GM19395 (cell line): ENCODE data around the gene SLC16A13.

Experiments used
- ATAC-seq: cut with Tn5 transposase; IDR thresholded peaks from one replicate; pipeline ENCODE4 v1.9.1; 2021; ENCODE audit warnings: mild to moderate bottlenecking, moderate library complexity; ENCODE audit not compliant: unreplicated experiment

The SLC16A13 gene

DNA sequence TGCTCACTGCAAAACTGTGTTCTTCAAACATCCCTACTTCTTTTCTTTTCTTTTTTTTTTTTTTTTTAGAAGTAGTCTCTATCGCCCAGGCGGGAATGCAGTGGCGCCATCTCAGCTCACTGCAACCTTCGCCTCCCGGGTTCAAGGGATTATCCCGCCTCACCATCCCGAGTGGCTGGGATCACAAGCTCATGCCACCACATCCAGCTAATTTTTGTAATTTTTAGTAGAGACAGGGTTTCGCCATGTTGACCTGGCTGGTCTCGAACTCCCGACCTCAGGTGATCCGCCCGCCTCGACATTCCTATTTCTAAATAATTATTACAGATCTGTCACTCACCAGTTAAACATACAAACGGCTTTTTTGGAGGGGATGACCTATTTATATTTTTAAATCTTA lies 24.4 kb upstream of the SLC16A13 start:
- ATAC-seq: no peak

DNA sequence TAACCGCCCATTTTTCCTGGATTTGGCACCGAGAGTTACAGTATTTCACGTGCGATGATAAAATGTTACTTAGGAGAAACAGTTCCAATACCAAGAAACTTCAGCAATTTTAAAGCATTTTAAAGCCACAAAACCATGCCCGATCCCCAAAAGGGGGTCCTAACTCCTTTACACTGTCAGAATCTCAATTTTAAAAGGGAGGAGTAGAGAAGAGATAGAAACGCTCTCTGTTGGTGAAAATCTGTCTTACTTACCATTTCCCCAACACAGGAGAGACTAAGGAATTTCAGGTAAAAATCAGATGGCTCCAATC lies 23.9 kb upstream of the SLC16A13 start:
- ATAC-seq: no peak

DNA sequence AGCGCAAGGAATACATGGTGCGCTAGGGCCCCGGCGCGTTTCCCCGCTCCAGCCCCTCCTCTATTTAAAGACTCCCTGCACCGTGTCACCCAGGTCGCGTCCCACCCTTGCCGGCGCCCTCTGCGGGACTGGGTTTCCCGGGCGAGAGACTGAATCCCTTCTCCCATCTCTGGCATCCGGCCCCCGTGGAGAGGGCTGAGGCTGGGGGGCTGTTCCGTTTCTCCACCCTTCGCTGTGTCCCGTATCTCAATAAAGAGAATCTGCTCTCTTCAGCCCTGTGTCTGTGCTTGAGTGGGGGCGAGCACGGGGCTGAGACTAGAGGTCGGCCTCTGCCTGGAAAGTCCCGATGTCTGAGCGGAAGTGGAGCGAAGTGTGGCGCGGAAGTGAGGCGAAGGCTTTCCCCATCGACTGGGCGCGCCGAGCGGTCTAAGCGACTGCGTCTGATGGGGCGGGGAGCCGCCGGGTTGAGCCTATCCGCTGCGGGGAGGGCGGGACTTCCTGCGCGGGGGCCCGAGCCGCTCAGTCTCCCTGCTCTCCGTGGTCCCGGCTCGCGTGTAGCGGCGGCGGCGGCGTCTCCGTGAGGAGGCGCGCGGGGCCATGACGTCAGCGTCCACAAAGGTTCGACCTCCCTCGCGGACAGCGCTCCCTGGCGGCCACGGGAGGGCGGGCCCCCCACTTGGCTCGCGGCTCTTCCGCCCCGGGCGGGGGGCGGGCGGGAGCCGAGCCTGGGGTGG lies 21.4 kb upstream of the SLC16A13 start:
- ATAC-seq: peak; percentile 70

DNA sequence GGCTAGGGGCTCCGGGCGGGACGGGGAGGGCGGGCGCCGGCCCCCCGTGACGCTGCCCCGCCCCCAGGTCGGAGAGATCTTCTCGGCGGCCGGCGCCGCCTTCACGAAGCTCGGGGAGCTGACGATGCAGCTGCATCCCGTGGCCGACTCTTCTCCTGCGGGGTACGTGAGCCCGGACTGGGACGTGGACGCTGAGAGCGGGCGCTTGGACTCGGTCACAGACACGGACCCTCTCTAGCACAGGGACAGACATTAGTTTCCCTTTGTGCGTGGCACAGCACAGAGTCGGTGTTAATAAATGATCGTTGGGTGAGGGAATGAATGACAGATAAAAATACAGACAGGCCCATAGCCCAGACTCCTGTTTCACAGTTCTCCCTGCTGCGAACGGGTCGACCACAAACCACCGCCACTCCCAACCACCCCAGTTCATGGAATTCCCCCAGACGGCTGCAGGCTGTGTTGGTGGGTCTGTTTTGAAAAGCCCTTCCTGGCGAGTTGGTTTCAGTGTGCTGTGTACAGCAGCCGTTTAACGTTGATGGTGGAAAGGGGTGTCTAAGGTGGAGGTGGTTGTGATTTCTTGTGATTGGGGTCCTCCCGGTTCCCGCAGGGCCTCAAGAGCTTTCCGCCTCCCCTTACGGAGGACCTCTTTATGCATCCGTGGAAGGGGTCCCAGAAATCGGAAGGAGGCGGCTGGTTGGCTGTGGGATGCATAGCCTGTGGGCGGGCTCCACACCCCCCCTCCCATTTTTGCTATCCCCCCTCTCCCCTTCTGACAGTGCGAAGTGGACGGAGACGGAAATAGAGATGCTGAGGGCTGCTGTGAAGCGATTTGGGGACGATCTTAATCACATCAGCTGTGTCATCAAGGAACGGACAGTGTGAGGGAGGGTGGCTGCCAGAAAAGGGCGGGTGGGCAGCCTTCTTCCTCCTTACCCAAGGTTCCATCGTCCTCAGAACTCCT lies 20.5 kb upstream of the SLC16A13 start:
- ATAC-seq: peak; percentile 29

DNA sequence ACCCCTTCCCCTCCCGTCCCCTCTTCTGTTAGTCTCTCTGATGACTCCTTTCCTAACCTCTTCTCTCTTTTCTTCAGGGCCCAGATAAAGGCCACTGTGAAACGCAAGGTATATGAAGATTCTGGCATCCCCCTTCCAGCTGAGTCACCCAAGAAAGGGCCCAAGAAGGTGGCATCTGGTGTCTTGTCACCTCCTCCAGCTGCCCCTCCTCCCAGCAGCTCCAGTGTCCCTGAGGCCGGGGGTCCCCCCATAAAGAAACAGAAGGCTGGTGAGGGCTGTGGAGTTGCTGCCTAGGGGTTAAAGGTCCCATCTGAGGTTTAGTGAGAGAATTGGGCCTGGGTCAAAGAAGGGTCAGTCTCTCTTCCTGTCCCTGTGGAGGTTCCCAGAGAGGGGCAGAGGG lies 19.4 kb upstream of the SLC16A13 start:
- no peak for ATAC-seq

DNA sequence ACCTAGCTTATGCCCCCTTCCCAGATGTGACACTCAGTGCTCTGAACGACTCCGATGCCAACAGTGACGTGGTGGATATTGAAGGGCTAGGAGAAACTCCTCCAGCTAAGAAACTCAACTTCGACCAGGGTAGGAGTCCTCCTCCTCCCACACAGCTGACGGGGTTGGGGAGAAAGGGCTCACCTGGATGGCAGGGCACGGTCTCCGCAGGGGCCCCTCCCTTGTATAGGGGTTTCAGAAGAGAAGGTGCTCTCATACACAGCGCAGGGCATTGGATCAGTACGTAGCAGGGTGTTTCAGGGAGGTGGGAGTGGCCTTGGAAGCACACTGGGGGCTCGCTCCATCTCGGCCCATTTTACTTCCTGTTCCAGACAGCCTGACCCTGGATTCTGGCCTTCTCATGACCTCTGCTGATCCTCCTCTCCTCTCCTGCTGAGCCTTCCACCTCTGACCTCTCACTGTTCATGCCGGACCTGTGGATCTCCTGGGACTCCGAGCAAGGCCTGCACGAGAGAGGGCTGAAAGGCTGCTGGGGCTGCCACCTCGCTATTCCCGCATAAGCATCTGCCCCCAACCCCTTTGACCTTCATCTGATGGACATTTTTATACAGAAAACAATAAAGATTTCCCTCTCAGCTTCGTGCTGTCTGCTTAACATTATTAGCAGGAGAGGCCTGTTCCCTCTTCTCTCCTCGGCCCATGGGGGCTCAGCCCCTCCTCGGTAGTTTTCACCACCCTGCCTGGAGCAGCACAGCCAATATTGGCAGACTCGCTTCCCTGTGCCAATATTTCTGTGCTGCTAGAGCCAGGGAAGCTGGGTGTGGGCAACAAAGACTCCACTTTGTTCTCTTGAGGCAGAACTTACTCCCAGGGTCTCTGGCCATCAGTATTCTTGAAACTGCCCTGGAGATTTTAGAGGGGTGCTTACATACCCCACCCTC lies 18.7 kb upstream of the SLC16A13 start:
- no peak for ATAC-seq

DNA sequence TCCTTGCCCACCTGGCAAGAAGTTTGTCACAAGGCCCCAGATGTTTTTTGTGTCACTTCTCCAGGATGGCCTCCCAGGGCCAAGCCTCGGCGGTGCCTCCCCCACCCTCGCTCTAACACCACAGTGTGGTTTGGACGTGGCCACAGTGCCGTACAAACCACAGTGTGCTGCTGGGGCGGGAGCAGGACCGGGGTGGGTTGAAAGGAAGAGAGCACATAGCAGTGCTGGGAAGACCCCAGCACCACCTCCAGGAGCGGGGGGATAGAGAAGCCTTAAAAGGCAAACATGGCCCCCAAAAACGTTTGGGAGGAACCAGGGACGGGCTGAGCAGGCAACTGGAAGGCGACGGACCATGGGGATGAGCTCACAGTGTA lies 18.0 kb upstream of the SLC16A13 start:
- ATAC-seq: no peak

DNA sequence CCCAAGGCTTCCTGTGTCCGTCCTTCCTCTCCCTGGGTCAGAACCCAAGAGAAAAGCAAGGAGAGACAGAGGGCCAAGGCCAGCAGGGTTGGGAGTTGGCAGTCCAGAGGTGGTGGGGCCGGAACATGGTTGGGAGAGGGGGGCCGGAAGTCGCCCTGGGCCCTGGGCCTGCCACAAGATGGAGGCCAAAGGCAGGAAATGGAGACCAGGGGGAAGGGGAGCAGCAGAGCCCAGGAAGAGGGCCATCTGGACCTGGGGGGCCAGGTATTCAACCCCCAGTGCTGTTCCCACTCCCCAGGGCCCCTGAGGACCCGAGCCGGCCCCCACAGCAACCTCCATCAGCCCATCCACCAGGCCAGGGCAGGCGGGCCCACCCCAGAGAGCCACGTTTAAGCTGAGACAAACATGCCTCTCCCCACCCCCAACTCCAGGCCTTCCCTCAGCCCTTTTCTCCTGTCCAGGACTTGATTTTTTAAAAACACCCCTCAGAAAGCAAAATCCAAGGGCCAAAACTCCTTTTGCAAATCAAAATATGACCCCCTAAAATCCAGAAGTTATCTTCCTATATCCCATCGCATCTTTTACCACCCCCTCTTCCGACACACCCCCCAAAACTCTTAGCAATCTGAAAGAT lies 17.4 kb upstream of the SLC16A13 start:
- ATAC-seq: no peak

DNA sequence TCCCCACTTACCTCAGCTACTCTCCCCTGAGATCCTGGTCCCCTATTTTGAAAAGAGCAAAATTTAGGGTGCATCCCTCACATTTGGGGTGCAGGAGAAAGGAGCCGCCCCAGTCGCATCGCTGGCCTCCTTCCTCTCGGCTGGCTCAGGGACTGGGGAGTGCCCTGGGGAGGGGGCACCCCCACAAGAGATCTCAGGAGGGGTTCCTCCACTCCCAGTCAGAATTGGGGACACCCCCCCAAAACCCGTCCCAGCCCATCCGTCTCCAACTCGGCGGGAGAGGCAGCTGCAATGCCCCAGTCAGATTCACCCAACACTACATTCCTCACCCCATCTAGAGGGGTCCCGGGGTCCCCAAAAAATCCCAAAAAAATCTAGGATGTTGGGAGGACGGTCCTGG lies 16.4 kb upstream of the SLC16A13 start:
- no peak for ATAC-seq

DNA sequence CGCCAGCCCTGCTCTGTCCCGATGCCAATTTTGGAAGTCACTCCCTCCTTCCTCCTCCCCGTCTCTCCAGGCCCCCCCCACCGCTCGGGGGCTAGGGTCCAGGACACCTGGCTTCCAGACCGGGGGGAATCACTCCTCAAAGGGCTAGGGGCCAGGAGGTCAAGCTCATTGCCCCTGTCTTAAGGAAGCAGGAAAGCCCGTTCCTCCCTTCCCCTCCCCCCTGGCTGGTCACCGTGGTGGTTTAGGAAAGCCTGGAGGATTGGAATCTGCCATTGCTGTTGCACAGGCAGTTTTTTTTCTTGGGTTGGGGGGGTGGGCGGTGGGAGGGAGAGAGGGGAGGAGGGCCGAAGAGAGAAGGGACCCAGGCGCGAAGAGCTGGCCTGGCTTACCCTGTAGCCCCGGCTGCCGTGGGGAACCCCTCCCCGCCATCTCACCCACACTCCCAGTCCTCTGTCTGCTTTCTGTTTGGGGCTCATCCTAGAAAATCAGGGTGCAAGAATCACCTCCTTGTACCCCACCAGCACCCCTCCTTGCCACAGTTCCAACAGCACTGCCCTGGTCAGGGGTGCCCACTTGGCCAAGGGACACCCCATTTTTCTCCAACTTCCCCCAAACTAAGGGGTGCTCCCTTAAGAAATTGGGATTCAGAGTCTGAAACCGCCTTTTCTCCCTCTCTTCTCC lies 15.8 kb upstream of the SLC16A13 start:
- no peak for ATAC-seq

DNA sequence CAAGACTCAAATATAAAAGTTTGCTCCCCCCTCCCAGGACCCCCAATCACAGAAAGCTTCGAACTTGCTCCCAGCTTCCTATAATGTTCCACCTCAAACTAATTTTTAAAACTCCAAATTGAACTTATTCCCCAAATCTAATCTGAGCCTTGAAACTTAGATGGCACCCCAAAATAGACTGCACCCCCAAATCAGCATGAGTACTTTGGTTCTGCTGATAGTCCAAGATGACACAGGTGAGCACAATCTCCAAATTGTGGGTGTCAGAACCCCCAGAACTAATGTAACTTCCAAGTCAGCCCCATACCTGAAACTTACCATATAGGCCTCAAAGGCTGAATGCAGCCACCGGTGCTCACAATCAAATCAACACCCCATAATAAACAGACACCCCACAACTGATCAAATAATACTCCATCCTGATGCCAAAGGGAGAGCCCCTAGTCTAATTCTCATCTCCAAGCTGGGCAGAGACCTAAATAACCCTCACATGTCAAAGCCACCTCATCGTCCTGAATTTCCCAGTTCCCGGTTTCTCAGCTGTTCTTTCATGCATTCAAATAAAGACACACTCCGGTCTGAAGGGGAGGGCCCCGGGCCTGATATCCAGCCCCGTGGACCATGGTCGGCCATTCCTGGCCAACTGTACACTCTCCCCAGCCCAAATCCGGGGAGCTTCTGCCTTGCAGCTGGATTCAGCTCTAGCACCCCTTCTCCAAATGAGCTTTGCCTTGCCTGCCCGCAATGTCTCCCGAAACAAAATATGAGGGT lies 14.7 kb upstream of the SLC16A13 start:
- ATAC-seq: no peak

DNA sequence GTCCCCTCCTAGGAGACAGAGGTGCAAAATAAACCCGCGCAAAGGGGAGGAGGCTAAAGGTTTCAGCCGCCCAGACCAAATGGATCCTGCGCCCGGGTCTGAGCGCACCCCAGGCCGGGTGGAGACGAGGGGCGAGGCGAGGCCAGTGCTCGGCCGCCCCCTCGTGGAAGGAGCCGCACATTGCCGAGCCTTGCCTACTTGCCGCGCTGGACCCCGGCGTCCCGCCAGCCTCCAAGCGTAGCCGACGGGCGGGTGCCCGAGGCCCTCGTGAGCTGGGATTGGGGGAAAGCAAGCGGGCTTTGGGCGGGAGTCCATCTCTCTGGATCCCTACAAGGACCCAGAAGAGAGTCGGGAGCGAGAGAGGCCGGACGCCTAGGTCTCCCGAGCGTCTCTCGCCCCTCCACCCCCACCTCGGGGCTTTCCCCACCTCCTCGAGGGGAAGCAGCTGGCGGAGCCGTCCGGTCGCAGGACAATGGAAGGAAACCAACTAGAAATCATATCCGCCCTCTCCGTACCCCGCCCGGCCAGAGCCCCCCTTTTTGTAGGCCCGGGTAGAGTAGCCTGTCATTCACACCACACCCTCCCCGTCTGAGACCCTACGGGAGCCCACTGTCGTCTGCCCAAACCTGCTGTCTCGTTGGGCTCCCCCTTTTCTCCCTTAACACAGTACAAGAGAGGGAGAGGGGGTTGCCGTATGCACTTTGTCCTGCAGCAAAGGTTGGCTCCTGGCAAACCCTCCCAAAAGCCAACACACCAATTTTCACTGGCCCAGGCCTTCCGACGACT lies 13.6 kb upstream of the SLC16A13 start:
- ATAC-seq: peak; percentile 68

DNA sequence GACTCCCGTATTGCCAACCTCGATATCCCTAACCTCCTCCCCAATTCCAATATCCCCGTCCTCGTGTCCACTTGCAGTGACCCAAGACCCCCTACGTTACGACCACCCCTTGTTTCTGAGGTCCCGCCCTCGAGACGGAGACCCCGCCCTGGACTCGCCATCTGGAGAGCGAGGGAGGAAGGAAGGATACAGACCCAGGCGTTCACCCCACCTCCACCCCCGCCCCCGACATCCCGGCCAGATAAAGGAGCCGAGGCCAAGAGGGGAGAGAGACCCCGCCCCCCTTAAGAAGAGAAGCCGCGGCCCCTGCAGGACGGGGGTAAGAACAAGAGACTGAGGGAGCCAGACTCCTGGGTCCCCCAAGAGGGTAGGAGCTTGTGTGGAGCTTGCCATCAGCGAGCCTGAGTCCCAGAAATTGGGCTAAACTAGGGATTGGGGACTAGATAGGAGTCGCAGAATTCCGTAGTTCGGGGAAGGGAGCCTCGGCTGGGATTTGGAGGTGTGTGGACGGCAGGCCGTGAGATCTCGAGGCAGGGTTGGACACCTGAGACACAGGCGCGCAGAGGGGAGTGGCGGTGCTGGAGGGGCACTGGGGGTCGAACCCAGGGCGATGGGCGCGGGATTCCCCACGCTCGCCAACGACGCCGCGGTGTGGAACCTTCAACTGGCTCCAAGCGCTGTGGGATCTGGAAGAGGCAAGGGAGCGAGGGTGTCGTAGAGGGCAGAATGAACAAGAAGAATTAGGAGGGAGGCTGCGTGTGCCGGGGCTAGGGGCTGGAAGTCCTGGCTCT lies 12.8 kb upstream of the SLC16A13 start, which contains the start of gene BCL6B:
Gene BCL6B (plus strand): TSS at position 270 of the 791 bp plus-strand sequence. CDS start 622 bp downstream, outside the sequence.
- ATAC-seq: no peak

DNA sequence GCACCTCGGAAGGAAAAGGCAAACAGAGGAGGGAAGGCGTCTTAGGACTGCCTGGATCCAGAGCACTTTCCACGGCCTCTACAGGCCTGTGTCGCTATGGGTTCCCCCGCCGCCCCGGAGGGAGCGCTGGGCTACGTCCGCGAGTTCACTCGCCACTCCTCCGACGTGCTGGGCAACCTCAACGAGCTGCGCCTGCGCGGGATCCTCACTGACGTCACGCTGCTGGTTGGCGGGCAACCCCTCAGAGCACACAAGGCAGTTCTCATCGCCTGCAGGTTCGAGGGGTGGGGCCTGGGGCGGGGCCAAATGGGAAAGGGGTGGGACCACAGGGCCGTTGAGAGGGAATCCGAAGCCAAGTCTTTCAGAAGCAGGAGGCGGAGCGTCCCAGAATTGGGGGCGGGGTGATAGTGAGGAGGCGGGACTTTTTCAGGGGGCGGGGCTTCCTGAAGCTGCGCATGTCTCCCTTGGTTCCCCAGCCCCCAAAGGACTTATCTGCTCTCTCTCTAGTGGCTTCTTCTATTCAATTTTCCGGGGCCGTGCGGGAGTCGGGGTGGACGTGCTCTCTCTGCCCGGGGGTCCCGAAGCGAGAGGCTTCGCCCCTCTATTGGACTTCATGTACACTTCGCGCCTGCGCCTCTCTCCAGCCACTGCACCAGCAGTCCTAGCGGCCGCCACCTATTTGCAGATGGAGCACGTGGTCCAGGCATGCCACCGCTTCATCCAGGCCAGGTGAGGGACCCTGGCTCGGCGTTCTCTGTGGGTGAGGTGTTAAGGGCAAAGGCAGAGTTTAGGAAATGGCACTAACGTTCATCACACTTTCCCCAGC lies 12.0 kb upstream of the SLC16A13 start:
- ATAC-seq: no peak

DNA sequence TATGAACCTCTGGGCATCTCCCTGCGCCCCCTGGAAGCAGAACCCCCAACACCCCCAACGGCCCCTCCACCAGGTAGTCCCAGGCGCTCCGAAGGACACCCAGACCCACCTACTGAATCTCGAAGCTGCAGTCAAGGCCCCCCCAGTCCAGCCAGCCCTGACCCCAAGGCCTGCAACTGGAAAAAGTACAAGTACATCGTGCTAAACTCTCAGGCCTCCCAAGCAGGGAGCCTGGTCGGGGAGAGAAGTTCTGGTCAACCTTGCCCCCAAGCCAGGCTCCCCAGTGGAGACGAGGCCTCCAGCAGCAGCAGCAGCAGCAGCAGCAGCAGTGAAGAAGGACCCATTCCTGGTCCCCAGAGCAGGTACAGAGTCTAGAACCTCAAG lies 11.4 kb upstream of the SLC16A13 start:
- ATAC-seq: no peak

DNA sequence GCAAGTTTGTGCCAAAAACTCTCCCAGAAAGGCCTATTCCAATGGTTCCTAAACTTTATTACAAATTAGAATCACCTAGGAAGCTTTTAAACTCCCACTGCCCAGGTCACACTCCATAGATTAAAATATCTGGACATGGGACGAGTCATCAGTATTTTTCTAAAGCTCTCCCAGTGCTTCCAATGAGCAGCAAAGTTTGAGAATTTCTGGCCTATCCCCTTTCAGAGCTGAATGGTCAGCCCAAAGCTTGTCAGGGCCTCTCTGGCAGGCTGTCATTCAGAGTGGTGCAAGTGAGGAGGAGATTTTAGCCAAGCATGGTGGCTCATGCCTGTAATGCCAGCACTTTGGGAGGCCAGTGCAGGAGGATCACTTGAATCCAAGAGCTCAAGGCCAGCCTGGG lies 10.6 kb upstream of the SLC16A13 start:
- ATAC-seq: no peak
